Activated naive CD4-positive, alpha-beta T cell treated with anti-CD3 and anti-CD28 coated beads for 36 hours (primary cell): ENCODE measurements around the gene FBXL19. TPM values are rescaled to one million over a fixed set of nuclear protein-coding genes. Genes with fewer than 3 reads are reported as not detected.
A peak's percentile ranks its signal among the peaks of the same experiment; 100 is the strongest.

Experiments used
- CTCF ChIA-PET: fragments of 350-600 bp; sonication (Branson Sonifier 250); formaldehyde crosslinking; loops from one replicate; lab custom pipeline; 2021; ENCODE audit warnings: antibody characterized with exemption; lab: Charles Lee
- DNase-seq: peaks from one replicate; pipeline ENCODE4 v3.0.0-alpha.2; 2020
- H3K27ac Mint-ChIP-seq: one replicate; pipeline ENCODE4 v1.8.0; 2021; ENCODE audit warnings: mild to moderate bottlenecking, mixed read lengths
- H3K27me3 Mint-ChIP-seq: one replicate; pipeline ENCODE4 v1.8.0; 2021; ENCODE audit warnings: low read depth, mixed read lengths
- H3K36me3 Mint-ChIP-seq: one replicate; pipeline ENCODE4 v1.8.0; 2021; ENCODE audit warnings: low read depth, mixed read lengths
- H3K4me1 Mint-ChIP-seq: one replicate; pipeline ENCODE4 v1.8.0; 2021; ENCODE audit warnings: low read depth, mixed read lengths
- H3K4me3 Mint-ChIP-seq: one replicate; pipeline ENCODE4 v1.8.0; 2021; ENCODE audit warnings: mild to moderate bottlenecking, moderate library complexity, mixed read lengths
- H3K9me3 Mint-ChIP-seq: one replicate; pipeline ENCODE4 v1.8.0; 2021; ENCODE audit warnings: mixed read lengths
- intact Hi-C: fragments of 100-400 bp; cut with micrococcal nuclease; formaldehyde crosslinking; loops from one replicate; pipeline ENCODE4 v1.15.1; 2023
- total RNA-seq, 2 experiments: library from RNA; stranded (reverse); gene quantifications; one replicate each; pipeline ENCODE4 v1.2.3, GENCODE V29; 2021

Gene FBXL19
- total RNA-seq, 2 experiments from 2014 or later = 13.6 to 15.2 TPM

DNA sequence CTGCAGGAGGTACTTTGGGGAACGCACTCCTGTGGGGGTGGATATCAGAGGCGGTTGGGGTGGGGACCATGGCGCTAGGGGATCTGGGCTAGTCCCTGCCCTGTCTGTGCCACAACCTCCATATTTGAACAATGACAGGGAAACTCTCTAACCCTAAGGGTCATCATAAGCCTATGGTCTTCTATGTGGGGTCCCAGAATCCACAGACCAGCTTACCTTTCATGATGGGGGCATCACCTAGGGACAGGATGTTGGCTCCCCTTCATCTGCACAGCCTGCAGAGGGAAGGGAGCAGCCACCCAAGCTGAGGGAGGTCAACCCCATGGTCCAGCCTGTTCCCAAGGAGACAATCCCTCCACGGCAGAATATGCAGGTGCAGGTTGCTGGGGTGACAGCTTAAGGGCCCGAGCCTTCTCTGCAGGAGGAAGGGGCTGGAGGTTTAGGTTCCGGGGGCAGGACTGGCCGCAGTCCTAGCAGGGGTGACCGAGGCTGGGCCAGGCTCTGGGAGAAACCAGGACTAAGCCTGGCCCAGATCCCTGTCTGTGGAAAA is 27.2 kb downstream of the FBXL19 start:
- Mint-ChIP-seq H3K36me3 (peaks cover 2% of the 10 kb centered on the region), H3K27me3 (no peaks in the 10 kb centered on the region), H3K27ac (no peak overlapping the region), H3K9me3 (no peaks in the 10 kb centered on the region), H3K4me1 (peaks cover 16% of the 10 kb centered on the region), H3K4me3 (peak overlapping the region; percentile 80)
- CTCF ChIA-PET = interaction anchor here (1.3 to 2.0 kb wide), 2 partner anchors 9 to 11 kb away, joined by 4 to 11 read pairs; no protein-coding TSS in a partner anchor
- DNase-seq = no peak
- intact Hi-C loops = loop anchor here (10.0 kb wide), 1 partner anchor 764 kb away; a partner anchor contains a TSS

DNA sequence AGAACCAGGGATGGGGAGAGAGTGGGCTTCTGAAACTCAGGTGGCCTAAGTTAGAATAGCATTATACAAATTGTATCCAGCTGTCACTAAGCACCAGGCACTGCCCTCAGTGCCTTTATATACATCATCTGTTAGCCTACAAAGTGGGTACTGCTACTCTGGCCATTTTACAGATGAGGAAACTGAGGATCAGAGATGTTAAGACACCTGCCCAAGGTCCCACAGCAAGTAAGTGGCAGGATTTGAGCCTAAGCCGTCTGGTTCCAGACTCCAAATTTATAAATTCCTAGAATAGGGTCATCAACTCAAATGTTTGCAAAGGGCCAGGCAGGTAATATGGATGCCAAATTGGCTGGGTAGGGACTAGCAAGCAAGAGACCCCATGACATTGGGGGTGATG is 27.8 kb downstream of the FBXL19 start:
- CTCF ChIA-PET = interaction anchor here (2.0 kb wide), 1 partner anchor 10 kb away, joined by 11 read pairs; no protein-coding TSS in a partner anchor
- no peak for DNase-seq
- intact Hi-C loops = loop anchor here (10.0 kb wide), 1 partner anchor 764 kb away; a partner anchor contains a TSS
- H3K27me3 Mint-ChIP-seq = no peaks in the 10 kb centered on the region
- H3K36me3 Mint-ChIP-seq = peaks cover 2% of the 10 kb centered on the region
- no peak overlapping the region for H3K27ac Mint-ChIP-seq
- no peaks in the 10 kb centered on the region for H3K9me3 Mint-ChIP-seq
- peaks cover 16% of the 10 kb centered on the region for H3K4me1 Mint-ChIP-seq
- H3K4me3 Mint-ChIP-seq = no peak overlapping the region

- H3K27me3 Mint-ChIP-seq = no peaks in the 10 kb centered on the region
- intact Hi-C loops = loop anchor here (10.0 kb wide), 1 partner anchor 763 kb away; a partner anchor contains a TSS
- no peak for DNase-seq
- H3K36me3 Mint-ChIP-seq = no peaks in the 10 kb centered on the region
- H3K27ac Mint-ChIP-seq = no peak overlapping the region
- peaks cover 16% of the 10 kb centered on the region for H3K4me1 Mint-ChIP-seq
- H3K4me3 Mint-ChIP-seq = no peak overlapping the region
- CTCF ChIA-PET = interaction anchor here (0.6 to 1.0 kb wide), 2 partner anchors 9 to 185 kb away, joined by 3 to 6 read pairs; no protein-coding TSS in a partner anchor
- no peaks in the 10 kb centered on the region for H3K9me3 Mint-ChIP-seq
Measured at GRCh38 chr16:30951750-30952149, 28.4 kb downstream of the FBXL19 start.

GRCh38 chr16:30953111-30953510 is 29.7 kb downstream of the FBXL19 start:
- no peak for DNase-seq
- Mint-ChIP-seq H3K27ac (no peak overlapping the region), H3K9me3 (no peaks in the 10 kb centered on the region), H3K27me3 (no peaks in the 10 kb centered on the region), H3K4me1 (peaks cover 16% of the 10 kb centered on the region), H3K4me3 (no peak overlapping the region), H3K36me3 (no peaks in the 10 kb centered on the region)
- intact Hi-C loops = loop anchor here (10.0 kb wide), 1 partner anchor 762 kb away; a partner anchor contains a TSS
- CTCF ChIA-PET = interaction anchor here (0.5 to 3.9 kb wide), 10 partner anchors 10 to 491 kb away, joined by 3 to 33 read pairs (median 5); partner anchors contain the start of gene VKORC1

DNA sequence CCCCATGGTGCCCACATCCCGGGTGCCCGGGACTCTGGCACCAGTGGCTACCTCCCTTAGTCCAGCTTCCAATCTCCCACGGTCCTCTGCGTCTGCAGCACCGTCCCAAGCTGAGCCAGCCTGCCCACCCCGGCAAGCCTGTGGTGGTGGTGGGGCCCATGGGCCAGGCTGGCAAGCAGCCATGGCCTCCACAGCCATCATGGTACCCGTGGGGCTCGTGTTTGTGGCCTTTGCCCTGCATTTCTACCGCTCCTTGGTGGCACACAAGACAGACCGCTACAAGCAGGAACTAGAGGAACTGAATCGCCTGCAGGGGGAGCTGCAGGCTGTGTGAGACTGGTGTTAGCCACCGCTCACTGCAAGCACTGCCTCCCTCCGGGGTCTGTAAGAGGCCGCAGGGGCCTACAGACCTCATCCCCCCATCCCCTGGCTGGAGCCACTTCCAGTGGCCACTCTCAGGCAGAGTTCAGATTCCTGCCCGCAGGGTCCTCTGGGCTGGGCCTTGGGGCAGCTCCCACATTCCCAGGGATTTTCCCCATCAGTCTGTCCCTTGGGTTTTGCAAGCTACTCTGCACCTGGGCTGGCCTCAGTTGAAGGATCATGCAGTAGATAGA is 30.2 kb downstream of the FBXL19 start:
- no peak overlapping the region for H3K27ac Mint-ChIP-seq
- H3K27me3 Mint-ChIP-seq = no peaks in the 10 kb centered on the region
- peak; percentile 71 for DNase-seq
- H3K4me3 Mint-ChIP-seq = no peak overlapping the region
- intact Hi-C loops = loop anchor here (10.0 kb wide), 1 partner anchor 761 kb away; a partner anchor contains a TSS
- CTCF ChIA-PET = interaction anchor here (0.5 to 3.9 kb wide), 17 partner anchors 11 to 524 kb away, joined by 3 to 33 read pairs (median 4); partner anchors contain the start of genes DCTPP1 and VKORC1
- H3K36me3 Mint-ChIP-seq = no peaks in the 10 kb centered on the region
- H3K9me3 Mint-ChIP-seq = no peaks in the 10 kb centered on the region
- peaks cover 19% of the 10 kb centered on the region for H3K4me1 Mint-ChIP-seq

DNA sequence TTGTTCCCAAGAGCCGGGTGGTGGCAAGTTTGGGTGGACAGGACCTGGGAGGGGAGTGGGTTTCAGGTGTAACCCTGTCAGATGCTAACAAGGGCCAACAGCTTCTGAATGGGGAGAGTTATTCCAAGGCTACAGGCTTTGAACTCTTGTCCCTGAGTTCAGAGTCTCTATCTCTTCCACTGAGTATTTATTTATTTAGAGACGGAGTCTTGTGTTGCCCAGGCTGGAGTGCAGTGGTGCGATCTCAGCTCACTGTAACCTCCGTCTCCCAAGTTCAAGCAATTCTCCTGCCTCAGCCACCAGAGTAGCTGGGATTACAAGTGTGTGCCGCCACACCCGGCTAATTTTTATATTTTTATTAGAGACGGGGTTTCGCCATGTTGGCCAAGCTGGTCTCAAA is 31.6 kb downstream of the FBXL19 start:
- Mint-ChIP-seq H3K27ac (no peak overlapping the region), H3K4me3 (no peak overlapping the region), H3K27me3 (no peaks in the 10 kb centered on the region), H3K36me3 (peaks cover 8% of the 10 kb centered on the region), H3K4me1 (peaks cover 27% of the 10 kb centered on the region), H3K9me3 (no peaks in the 10 kb centered on the region)
- intact Hi-C loops = loop anchor here (10.0 kb wide), 1 partner anchor 760 kb away; a partner anchor contains a TSS
- CTCF ChIA-PET = interaction anchor here (0.6 to 3.9 kb wide), 10 partner anchors 10 to 366 kb away, joined by 3 to 33 read pairs (median 6); no protein-coding TSS in a partner anchor
- no peak for DNase-seq

DNA sequence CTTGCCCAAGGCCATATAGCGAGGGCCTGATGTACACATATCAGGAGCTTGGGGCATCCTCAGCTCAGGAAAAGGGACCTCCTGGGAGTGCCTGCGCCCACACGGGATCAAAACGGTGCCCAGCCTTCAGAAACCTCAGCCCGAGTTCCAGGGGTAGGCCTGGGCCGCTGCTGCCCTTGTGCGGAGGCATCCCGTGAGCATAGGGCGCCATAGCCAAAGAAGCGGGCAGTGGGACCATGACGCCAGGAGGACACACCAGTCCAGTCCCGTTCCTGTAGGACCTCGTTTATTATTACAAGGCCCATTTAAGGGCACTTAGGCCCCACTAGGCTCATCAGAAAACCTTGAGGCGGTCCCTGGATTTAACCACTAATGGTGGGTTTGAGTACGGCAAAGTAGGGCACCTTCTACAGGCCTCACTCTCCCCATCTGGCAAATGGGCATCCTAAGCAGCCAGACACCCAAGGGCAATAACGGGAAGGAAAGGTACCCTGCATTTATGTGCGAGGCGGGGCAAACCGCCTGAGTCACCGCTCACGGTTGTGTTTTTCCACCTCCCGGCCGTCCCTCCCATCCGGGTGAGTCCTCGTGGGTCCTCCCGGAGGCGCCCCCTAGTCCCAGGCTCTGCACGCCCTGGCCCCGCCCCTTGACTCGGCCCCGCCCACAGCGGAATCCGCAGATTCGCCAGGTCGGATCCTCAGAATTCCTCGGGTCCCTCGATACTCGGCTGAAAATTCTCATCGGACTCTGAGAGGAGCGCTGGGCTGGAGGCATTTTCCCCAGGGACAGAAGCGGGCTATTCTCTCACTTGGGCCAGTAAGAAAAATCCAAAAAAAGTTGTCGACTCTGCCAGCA is 33.5 kb downstream of the FBXL19 start:
- Mint-ChIP-seq H3K36me3 (peaks cover 20% of the 10 kb centered on the region), H3K9me3 (no peaks in the 10 kb centered on the region), H3K4me3 (peak overlapping the region; percentile 93), H3K4me1 (peaks cover 27% of the 10 kb centered on the region), H3K27ac (peak overlapping the region; percentile 99), H3K27me3 (no peaks in the 10 kb centered on the region)
- intact Hi-C loops = loop anchor here (1.0 to 10.0 kb wide), 9 partner anchors 35 to 920 kb away; partner anchors contain the start of genes ARMC5, FUS, STX4 and VKORC1
- DNase-seq = peak; percentile 94
- CTCF ChIA-PET = interaction anchor here (0.6 to 3.9 kb wide), 2 partner anchors 15 to 17 kb away, joined by 3 to 33 read pairs; no protein-coding TSS in a partner anchor

- Mint-ChIP-seq H3K27ac (peak within 1 kb of the TSS; percentile 99), H3K36me3 (peaks cover 24% of the 10 kb centered on the region), H3K9me3 (no peaks in the 10 kb centered on the region), H3K4me3 (peak within 1 kb of the TSS; percentile 93), H3K27me3 (no peaks in the 10 kb centered on the region), H3K4me1 (peaks cover 27% of the 10 kb centered on the region)
- CTCF ChIA-PET = interaction anchor here (0.6 to 1.7 kb wide), 2 partner anchors 15 to 18 kb away, joined by 3 read pairs; no protein-coding TSS in a partner anchor
- peak; percentile 99 for DNase-seq
- intact Hi-C loops = loop anchor here (1.0 to 10.0 kb wide), 9 partner anchors 35 to 919 kb away; partner anchors contain the start of genes ARMC5, FUS, STX4 and VKORC1
Measured at GRCh38 chr16:30957456-30958174, 34.2 kb downstream of the FBXL19 start, which contains the start of gene SETD1A. Gene SETD1A, plus strand, starts transcription at chr16:30957754. Its CDS starts 978 bp downstream, at chr16:30958732.

DNA sequence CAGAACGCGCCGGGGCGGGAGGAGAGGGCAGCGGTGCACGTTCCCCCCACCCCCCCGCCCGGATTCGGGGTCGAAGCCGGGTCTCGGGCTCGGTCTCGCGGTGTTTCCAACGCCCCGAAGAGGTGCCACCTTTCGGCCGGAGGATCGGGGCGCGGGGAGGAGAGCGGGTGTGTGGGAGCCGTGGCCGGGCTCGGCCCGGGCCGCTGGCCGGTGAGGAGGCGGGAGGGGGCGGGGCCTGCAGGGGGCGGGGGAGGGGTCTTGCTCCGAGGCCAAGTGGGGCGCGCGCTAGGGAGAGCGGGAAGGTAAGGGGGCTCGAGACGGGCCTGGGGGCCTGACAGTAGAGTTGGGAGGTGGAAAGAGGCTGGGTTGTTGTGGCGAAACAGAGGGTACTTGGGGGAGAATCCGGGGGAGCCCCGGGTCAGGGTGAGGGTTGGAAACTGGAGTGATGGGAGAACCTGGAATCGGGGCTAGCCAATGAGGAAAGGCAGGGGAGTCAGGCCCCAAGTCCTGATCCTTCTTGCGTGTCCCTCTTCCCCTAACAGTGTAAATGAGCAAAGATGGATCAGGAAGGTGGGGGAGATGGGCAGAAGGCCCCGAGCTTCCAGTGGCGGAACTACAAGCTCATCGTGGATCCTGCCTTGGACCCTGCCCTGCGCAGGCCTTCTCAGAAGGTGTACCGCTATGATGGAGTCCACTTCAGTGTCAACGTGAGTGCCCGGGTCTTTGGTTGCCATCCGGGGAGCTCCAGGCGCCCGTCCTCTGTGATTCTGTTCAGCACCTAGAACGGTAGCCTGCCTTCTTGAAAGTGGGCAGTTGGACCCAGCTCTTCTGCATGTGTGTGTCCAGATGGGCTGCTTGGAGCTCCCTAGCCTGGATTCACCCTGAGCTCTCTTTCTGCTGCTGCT is 35.1 kb downstream of the FBXL19 start:
- DNase-seq = no peak
- Mint-ChIP-seq H3K4me1 (peaks cover 31% of the 10 kb centered on the region), H3K36me3 (peaks cover 30% of the 10 kb centered on the region)

DNA sequence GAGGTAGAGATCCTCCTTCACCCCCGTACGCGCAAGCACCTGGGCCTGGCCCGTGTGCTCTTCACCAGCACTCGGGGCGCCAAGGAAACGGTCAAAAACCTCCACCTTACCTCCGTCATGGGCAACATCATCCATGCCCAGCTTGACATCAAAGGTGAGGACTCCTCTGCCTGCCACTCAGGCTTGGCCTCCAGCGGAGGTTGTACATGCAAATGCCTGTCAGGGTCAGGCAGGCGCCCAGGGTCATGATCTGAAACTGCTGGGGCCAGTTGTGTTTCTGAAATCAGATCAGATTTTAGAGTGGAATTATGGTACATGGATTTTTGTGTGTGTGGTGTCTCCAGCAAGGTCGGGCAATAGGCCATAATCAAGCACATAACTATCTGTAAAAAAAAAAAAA is 38.0 kb downstream of the FBXL19 start:
- intact Hi-C loops = no loop called here
- no peak for DNase-seq
- no peak overlapping the region for H3K27ac Mint-ChIP-seq
- CTCF ChIA-PET = interaction anchor here (1.1 kb wide), 1 partner anchor 8 kb away, joined by 3 read pairs; no protein-coding TSS in a partner anchor
- H3K36me3 Mint-ChIP-seq = peaks cover 47% of the 10 kb centered on the region
- no peak overlapping the region for H3K4me3 Mint-ChIP-seq
- no peaks in the 10 kb centered on the region for H3K27me3 Mint-ChIP-seq
- peaks cover 31% of the 10 kb centered on the region for H3K4me1 Mint-ChIP-seq
- no peaks in the 10 kb centered on the region for H3K9me3 Mint-ChIP-seq

More for the DNA sequence above, 35.1 kb downstream of the FBXL19 start:
- H3K4me3 Mint-ChIP-seq = peak overlapping the region; percentile 87
- no peaks in the 10 kb centered on the region for H3K27me3 Mint-ChIP-seq
- intact Hi-C loops = loop anchor here (10.0 kb wide), 1 partner anchor 756 kb away; a partner anchor contains a TSS
- peak overlapping the region; percentile 71 for H3K27ac Mint-ChIP-seq
- CTCF ChIA-PET = interaction anchor here (0.7 to 1.7 kb wide), 2 partner anchors 16 to 171 kb away, joined by 3 read pairs; no protein-coding TSS in a partner anchor
- H3K9me3 Mint-ChIP-seq = no peaks in the 10 kb centered on the region
